MM.1S (cell line): ENCODE results near the gene MGAT5.

Source experiments
- CTCF ChIP-seq: fragments of 300-600 bp; sonication (generic); IDR thresholded peaks from 2 replicates; pipeline ENCODE4 v1.5.1; 2016; ENCODE audit warnings: antibody characterized with exemption, low read length, mixed read lengths
- EZH2 ChIP-seq: fragments of 300-600 bp; sonication (generic); optimal IDR thresholded peaks from 2 replicates; pipeline ENCODE3; 2017; ENCODE audit warnings: low read depth, mild to moderate bottlenecking, antibody characterized with exemption, low read length, mixed read lengths
- EZH2phosphoT487 ChIP-seq: fragments of 300-600 bp; sonication (generic); IDR thresholded peaks from 2 replicates; pipeline ENCODE4 v1.6.1; 2018; ENCODE audit warnings: antibody characterized with exemption, low read length

GRCh38 chr2:134417968-134418582 lies 164.2 kb downstream of the MGAT5 start:
- TF ChIP-seq CTCF (no peak), EZH2 (no peak), EZH2phosphoT487 (no peak)
